RCC 7860 (cell line): ENCODE measurements around the gene NUP93.
A peak's percentile ranks its signal among the peaks of the same experiment; 100 is the strongest.

Experiments
- DNase-seq: peaks from one replicate; pipeline ENCODE4 v3.0.0-alpha.2; 2015; ENCODE audit warnings: low spot score
- FAIRE-seq: peaks from 2 replicates; lab custom pipeline; 2012; peaks lifted over from hg19 to GRCh38; lab: Jason Lieb, UNC

The NUP93 gene

GRCh38 chr16:56729735-56730662 lies at the start of gene NUP93:
NUP93 (plus strand) TSS chr16:56730129; CDS start chr16:56748248, 18,119 bp downstream.
- DNase-seq = peak; percentile 82
- no peak for FAIRE-seq

- FAIRE-seq (peak; percentile 18), DNase-seq (peak; percentile 87)
Observed at GRCh38 chr16:56681939-56682702, 47.8 kb upstream of the NUP93 start, which contains the start of gene MT1X. MT1X (plus strand) TSS chr16:56682470; CDS start chr16:56682541, 71 bp downstream.

- FAIRE-seq = no peak
- no peak for DNase-seq
Observed at GRCh38 chr16:56682703-56683397, 47.1 kb upstream of the NUP93 start.

GRCh38 chr16:56683424-56684172 lies 46.3 kb upstream of the NUP93 start:
- no peak for FAIRE-seq

GRCh38 chr16:56684256-56684925 lies 45.5 kb upstream of the NUP93 start:
- DNase-seq = no peak
- no peak for FAIRE-seq

More at GRCh38 chr16:56683424-56684172, 46.3 kb upstream of the NUP93 start:
- DNase-seq = no peak

GRCh38 chr16:56684926-56685590 lies 44.9 kb upstream of the NUP93 start:
- FAIRE-seq (no peak), DNase-seq (no peak)

- DNase-seq = no peak
- no peak for FAIRE-seq
Observed at GRCh38 chr16:56686758-56687157, 43.2 kb upstream of the NUP93 start.

GRCh38 chr16:56688762-56689161 lies 41.2 kb upstream of the NUP93 start:
- DNase-seq (no peak), FAIRE-seq (no peak)

- no peak for FAIRE-seq
- DNase-seq = no peak
Observed at GRCh38 chr16:56689171-56689570, 40.8 kb upstream of the NUP93 start.

- FAIRE-seq (no peak), DNase-seq (no peak)
Observed at GRCh38 chr16:56690420-56691122, 39.4 kb upstream of the NUP93 start.

GRCh38 chr16:56691885-56692284 lies 38.0 kb upstream of the NUP93 start:
- FAIRE-seq = peak; percentile 38

GRCh38 chr16:56695246-56695645 lies 34.7 kb upstream of the NUP93 start:
- DNase-seq = no peak
- no peak for FAIRE-seq

More at GRCh38 chr16:56691885-56692284, 38.0 kb upstream of the NUP93 start:
- peak; percentile 73 for DNase-seq

- no peak for FAIRE-seq
- no peak for DNase-seq
Observed at GRCh38 chr16:56697456-56698155, 32.3 kb upstream of the NUP93 start.

- no peak for FAIRE-seq
Observed at GRCh38 chr16:56700195-56700594, 29.7 kb upstream of the NUP93 start.

GRCh38 chr16:56700631-56701030 lies 29.3 kb upstream of the NUP93 start:
- DNase-seq = no peak
- FAIRE-seq = no peak

More at GRCh38 chr16:56700195-56700594, 29.7 kb upstream of the NUP93 start:
- DNase-seq = no peak

- DNase-seq (no peak), FAIRE-seq (no peak)
Observed at GRCh38 chr16:56701534-56701933, 28.4 kb upstream of the NUP93 start.

GRCh38 chr16:56702836-56703235 lies 27.1 kb upstream of the NUP93 start:
- no peak for DNase-seq
- no peak for FAIRE-seq
